Chondrocyte (in vitro differentiated cells): ENCODE data around the gene DPP7. TPM values are rescaled to one million over a fixed set of nuclear protein-coding genes. Genes with fewer than 3 reads are reported as not detected.

Experiments used
- DNase-seq: peaks from one replicate; pipeline ENCODE4 v3.0.0; 2021; ENCODE audit warnings: mixed read lengths, low spot score
- H3K27ac Mint-ChIP-seq: one replicate; pipeline ENCODE4 v1.8.0; 2021; ENCODE audit warnings: mild to moderate bottlenecking, moderate library complexity, mixed read lengths; ENCODE audit not compliant: unreplicated experiment
- H3K27me3 Mint-ChIP-seq: 2 replicates; pipeline ENCODE4 v1.8.0; 2021; ENCODE audit warnings: low read depth, mixed read lengths
- H3K36me3 Mint-ChIP-seq: 2 replicates; pipeline ENCODE4 v1.8.0; 2021; ENCODE audit warnings: low read depth, mixed read lengths
- H3K4me1 Mint-ChIP-seq: 2 replicates; pipeline ENCODE4 v1.8.0; 2021; ENCODE audit warnings: low read depth, mild to moderate bottlenecking, mixed read lengths
- H3K4me3 Mint-ChIP-seq: one replicate; pipeline ENCODE4 v1.8.0; 2021; ENCODE audit warnings: mild to moderate bottlenecking, moderate library complexity, mixed read lengths; ENCODE audit not compliant: unreplicated experiment
- H3K9me3 Mint-ChIP-seq: 2 replicates; pipeline ENCODE4 v1.8.0; 2021; ENCODE audit warnings: low read depth, mixed read lengths
- CTCF ChIP-seq: fragments of 200-600 bp; sonication (generic); IDR thresholded peaks from 2 replicates; pipeline ENCODE4 v1.5.0; 2021; ENCODE audit warnings: antibody characterized with exemption, mild to moderate bottlenecking, moderate library complexity
- total RNA-seq: library from RNA; stranded (reverse); gene quantifications from 3 replicates; pipeline ENCODE4 v1.2.1, GENCODE V29; 2021

DPP7 gene
- total RNA-seq, 1 donor from 2014 or later = 82.2 TPM

- Mint-ChIP-seq H3K27me3 (peaks cover 32% of the 10 kb centered on the region), H3K4me1 (peaks cover 5% of the 10 kb centered on the region), H3K27ac (no peak overlapping the region), H3K4me3 (no peak overlapping the region), H3K9me3 (no peaks in the 10 kb centered on the region), H3K36me3 (no peaks in the 10 kb centered on the region)
- DNase-seq = no peak
- TF ChIP-seq CTCF = no peak
These were observed 44.1 kb upstream of the DPP7 start for GRCh38 chr9:137158625-137159024.

GRCh38 chr9:137157618-137158415 is 43.3 kb upstream of the DPP7 start:
- TF ChIP-seq CTCF = no peak
- Mint-ChIP-seq H3K36me3 (no peaks in the 10 kb centered on the region), H3K4me3 (no peak overlapping the region), H3K27me3 (peaks cover 27% of the 10 kb centered on the region), H3K27ac (no peak overlapping the region), H3K9me3 (no peaks in the 10 kb centered on the region), H3K4me1 (no peaks in the 10 kb centered on the region)
- DNase-seq = no peak

GRCh38 chr9:137156567-137157375 is 42.2 kb upstream of the DPP7 start:
- Mint-ChIP-seq H3K27ac (no peak overlapping the region), H3K4me3 (no peak overlapping the region), H3K4me1 (no peaks in the 10 kb centered on the region), H3K27me3 (peaks cover 24% of the 10 kb centered on the region), H3K9me3 (no peaks in the 10 kb centered on the region), H3K36me3 (no peaks in the 10 kb centered on the region)
- no peak for DNase-seq
- no peak for TF ChIP-seq CTCF

GRCh38 chr9:137152844-137153405 is 38.4 kb upstream of the DPP7 start:
- H3K27ac Mint-ChIP-seq = no peak overlapping the region
- no peak for TF ChIP-seq CTCF
- no peak for DNase-seq
- H3K27me3 Mint-ChIP-seq = peaks cover 2% of the 10 kb centered on the region
- H3K4me3 Mint-ChIP-seq = no peak overlapping the region
- H3K9me3 Mint-ChIP-seq = no peaks in the 10 kb centered on the region
- H3K4me1 Mint-ChIP-seq = no peaks in the 10 kb centered on the region
- no peaks in the 10 kb centered on the region for H3K36me3 Mint-ChIP-seq
